Fibroblast of peridontal ligament (primary cell): ENCODE data around the gene PLEKHA1.

ENCODE experiments used
- DNase-seq: peaks from one replicate; pipeline ENCODE4 v3.0.0-alpha.2; 2010; ENCODE audit errors: extremely low read depth

PLEKHA1 gene

DNA sequence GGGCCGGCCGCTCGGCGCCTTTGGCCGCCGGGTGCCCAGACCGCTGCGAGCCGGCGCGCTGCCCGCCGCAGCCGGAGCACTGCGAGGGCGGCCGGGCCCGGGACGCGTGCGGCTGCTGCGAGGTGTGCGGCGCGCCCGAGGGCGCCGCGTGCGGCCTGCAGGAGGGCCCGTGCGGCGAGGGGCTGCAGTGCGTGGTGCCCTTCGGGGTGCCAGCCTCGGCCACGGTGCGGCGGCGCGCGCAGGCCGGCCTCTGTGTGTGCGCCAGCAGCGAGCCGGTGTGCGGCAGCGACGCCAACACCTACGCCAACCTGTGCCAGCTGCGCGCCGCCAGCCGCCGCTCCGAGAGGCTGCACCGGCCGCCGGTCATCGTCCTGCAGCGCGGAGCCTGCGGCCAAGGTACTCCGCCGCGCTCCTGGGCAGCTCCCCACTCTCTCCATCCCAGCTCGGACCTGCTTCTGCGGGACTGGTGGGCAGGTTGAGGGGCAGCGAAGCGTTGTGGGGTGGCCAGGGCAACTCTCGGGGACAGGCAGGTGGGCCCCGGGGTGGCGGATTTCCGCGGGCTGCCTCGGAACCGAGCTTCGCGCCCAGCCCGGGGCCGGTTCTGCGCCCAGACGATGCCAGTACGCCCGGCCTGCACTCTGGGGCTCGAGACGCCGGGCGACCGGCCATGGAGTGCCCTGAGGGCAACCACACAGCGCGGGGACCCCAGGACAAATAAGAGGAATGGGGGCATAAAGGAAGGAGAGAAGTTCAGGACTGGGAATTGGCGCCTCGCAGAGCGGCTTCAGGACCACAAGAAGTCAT lies 87.4 kb downstream of the PLEKHA1 start:
- no peak for DNase-seq

DNA sequence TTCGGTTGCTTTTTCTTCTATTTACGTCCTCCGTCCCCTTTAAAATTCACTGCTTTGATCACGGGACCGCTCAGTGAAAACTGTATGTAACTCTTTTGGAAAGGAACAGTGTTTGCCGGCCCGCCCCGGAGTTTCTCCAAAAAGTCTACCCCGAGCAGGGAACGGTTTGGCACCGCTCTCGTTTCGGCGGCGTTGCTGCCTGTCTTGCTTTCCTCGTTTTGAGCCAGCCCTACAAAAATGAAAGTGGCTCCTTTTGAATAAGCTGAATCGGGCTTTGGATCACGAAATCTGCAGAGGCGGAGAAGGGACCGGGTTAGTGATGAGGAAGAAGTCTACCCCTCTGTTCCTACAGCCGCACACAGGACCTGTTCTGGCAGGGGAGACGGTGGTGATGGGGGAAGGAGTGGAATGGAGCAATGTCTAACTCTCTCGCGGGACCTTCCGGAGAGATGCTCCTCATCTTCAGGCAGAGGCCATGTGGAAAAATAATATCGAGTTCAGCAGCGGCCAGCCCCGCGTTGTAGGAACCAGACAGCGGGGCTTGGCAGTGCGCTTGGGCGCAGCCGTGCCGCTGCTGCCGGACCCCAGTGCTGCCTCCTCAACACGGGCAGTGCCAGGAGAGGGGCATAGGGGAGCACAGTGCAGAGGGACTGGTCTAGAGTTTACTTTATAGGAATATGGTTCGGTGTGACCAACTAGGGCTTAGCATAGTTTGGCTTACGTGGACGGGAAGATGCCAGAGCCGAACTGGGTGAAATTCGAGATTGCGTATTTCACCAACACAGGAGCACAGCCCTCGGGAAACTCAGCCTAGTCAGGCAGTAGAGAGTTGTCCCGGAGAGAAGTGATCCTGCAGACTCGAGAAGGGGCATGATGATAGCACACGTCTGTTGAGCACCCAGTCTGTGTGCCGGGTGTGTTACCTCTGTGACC lies 88.3 kb downstream of the PLEKHA1 start:
- DNase-seq, result peak; percentile 69

- no peak for DNase-seq
Observed at GRCh38 chr10:122463466-122464249, 89.2 kb downstream of the PLEKHA1 start.

GRCh38 chr10:122464250-122464510 lies 89.7 kb downstream of the PLEKHA1 start:
- DNase-seq, result no peak

DNA sequence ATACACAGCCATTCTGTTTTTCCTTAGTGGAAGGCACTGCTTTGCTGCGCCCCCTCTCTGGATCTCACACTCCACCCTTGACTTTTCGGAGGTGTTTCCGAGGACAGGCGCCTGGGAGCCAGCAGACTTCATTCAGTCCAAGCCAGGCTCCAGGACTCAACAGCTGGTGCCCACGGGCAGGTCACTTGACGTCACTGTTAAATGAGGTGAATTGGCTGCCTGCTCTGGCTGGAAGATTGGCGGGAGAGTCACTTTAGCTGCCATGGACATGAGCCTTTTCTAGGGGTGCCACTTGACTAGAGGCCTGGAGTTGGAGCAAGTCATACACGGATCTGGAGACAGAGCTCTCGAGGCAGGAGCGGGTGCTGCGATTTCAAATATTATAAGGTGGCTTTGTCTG lies 90.1 kb downstream of the PLEKHA1 start:
- DNase-seq, result no peak

GRCh38 chr10:122465401-122466040 lies 91.0 kb downstream of the PLEKHA1 start:
- no peak for DNase-seq

DNA sequence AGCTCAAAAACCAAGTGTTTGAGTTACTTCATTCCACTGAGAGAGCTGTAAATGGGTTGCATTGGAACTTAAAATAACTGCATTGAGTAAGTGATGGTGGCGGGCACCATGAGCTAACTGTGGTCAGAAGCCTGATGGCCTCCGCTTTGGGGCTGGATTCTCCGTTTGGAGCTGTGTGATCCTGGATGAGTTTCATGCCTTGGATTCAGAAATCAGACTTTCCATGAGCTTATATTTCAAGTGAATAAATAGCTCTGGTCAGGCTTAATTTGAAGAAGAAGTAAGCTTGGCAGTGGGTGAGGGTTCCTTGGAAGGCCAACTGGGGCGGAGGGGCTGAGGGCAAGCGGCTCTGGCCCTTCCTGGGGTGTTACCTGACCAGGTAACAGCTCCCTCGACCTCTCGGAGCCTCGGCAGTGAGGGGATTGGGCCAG lies 92.5 kb downstream of the PLEKHA1 start:
- DNase-seq, result no peak

- no peak for DNase-seq
Observed at GRCh38 chr10:122467701-122468100, 93.2 kb downstream of the PLEKHA1 start.

DNA sequence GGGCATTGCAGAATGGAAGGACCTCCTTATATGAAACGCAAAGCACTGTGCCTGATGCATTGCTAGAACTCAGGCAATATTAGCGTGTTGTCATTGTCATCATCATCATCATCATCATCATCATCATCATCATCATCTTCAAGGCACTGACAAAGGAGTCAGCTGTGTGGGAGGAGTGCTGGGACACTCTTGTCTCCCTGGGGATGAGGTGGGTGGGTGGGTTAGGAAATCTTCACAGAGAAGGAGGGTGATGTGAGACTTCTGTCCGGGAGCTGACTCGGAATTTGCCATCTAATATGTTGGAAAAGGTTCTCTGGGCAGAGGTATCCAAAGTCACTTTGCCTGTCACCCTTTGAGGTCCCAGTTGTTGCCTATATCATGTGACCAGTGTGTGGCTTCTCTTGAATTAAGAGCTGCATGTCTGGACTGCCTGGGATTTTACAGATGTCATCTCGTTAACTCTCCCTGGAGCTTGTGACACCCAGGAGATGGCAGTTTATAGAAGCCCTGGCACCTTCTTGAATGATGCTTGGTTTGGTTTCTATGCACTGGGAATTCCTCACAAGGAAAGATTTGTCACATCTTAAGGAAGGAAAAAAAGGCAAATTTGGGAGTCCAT lies 93.9 kb downstream of the PLEKHA1 start:
- DNase-seq, result no peak

DNA sequence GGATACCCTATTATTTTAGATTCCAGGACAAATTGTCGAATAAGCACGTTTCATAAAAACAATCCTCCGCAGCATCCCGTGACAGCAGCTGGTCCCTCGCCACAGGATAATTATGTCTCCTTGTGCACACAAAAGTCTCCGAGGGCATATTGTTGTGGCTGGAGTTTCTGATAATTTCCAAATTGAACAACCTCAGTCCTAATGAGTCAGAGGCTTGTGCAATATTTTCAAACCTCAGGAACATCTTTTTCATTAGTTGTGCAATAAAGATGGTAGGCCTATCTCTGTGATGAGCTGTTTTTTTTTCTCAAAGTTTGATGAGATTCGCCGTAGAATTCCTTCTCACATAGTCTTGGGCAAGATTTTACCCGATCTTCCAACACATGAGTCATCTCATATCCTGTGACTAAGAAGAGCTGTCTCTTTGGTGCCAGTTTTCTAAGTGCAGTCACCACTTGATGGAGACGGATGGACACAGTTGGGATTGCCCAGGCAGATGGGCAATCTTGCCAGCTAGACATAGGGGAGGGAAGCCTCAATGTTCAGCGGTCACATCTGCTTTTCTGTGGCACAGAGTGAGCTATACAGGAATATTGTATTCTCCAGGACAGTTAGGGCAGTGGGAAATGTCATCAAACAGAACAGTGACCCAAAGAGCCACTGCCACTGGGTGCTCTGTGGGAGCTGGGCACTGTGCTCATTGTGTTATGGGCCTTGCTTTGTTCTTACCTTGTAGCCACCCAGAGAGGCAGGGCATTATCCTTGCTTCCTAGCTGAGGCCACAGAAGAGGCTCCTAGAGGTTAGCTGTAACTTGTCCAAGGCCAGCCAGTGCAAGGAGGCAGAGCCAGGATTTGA lies 94.6 kb downstream of the PLEKHA1 start:
- peak; percentile 98 for DNase-seq

- DNase-seq, result no peak
Observed at GRCh38 chr10:122469848-122470247, 95.3 kb downstream of the PLEKHA1 start.

- no peak for DNase-seq
Observed at GRCh38 chr10:122471531-122472177, 97.1 kb downstream of the PLEKHA1 start.

DNA sequence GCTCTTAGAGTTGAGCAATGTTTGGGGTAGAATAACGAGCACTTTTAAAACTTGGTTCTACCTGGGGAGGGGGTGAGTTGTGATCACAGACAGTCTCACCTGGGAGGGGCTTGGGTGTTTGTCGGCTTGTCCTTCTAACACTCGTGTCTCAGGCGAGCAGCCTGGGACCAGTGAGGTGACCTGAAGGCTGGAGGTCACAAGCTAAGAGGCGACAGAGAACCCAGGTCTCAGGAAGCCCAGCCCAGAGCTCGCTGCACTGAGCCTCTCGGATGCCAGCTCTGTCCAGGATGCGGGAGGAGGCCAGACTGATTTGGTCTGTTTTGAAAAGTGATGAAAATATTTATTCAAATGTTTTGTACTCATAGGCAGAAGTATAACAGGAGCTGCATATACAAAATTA lies 98.6 kb downstream of the PLEKHA1 start:
- DNase-seq, result no peak

DNA sequence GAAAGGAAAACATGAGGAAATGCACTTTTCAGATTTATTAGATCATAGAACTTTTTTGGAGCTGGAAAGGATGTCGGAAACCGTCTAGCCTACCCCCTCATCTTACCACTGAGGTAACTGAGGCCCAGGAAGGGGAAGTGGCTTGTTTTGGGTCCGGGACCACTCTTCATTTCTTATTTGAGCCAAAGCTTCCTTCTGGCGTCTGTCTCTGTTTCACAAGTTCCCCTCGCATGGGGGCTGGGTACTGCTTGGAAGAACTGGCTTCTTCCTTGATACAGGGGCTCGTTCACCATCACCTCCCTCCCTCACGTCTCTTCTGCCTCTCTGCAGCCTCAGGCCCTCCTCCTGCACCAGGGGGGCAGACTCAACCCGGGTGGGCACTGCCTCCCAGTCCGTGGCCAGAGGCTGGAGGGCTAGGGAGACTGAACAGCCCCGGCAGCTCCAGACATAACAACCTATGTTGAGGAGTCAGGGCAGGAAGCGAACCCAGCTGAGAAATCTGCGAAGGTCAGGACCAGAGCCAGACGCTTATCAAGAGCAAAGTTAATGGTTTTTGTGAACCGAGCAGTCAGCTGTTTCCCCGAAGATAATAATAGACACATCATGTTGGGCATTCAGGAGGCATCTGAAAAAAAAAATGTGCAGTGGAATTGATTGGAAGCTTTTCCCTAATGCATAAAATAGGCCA lies 99.8 kb downstream of the PLEKHA1 start:
- DNase-seq, result no peak

- no peak for DNase-seq
Observed at GRCh38 chr10:122475100-122475499, 100.6 kb downstream of the PLEKHA1 start.

- DNase-seq, result no peak
Observed at GRCh38 chr10:122475591-122476332, 101.3 kb downstream of the PLEKHA1 start.

GRCh38 chr10:122476333-122476695 lies 101.8 kb downstream of the PLEKHA1 start:
- DNase-seq, result no peak

- DNase-seq, result no peak
Observed at GRCh38 chr10:122477436-122477835, 102.9 kb downstream of the PLEKHA1 start.

DNA sequence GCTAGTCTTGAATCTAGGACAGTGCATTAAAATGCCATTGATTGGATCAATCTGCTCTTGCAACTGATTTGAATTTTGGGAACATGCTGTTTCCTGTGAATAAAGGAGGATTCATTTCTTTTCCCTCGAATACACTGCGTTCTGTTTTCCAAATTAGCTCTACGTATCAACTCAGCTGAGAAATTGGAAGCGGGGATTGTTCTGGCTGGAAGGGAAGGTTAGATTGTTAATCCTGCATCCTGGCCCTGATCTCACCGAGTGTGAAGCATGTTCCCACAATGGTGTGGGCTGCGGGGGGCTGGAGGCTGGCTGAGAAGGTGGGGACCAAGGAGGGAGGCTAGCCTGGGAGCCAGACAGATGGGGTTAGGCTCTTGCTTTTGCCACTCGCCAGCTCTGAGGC lies 104.5 kb downstream of the PLEKHA1 start:
- DNase-seq, result no peak
